NCI-H510A treated with DMSO at 0.1 percent for 48 hours (cell line): Measurements from ENCODE around the gene KIR2DL3.

ENCODE experiments used
- DNase-seq: peaks from one replicate; lab custom pipeline; 2025; lab: John Stamatoyannopoulos, UW

Gene KIR2DL3

DNA sequence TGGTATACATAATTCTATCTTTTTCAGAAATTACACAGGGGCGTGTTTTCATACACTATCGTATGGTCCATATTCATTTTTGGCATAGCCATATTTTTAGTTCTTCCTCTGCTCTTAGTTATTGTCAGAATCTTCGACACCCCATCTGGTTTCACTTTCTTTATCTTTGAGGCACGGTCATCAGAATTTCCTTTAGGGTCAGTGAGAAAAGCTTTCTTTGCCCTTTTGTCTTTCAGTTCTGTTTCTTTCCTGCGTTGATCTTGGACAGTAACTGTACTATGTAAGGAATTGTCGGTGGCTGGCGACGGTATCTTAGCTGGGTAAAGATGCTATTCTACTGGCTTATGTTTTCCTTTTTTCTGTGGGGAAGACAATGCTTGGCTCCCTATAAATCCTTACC is 54.5 kb downstream of the KIR2DL3 start:
- no peak for DNase-seq

DNA sequence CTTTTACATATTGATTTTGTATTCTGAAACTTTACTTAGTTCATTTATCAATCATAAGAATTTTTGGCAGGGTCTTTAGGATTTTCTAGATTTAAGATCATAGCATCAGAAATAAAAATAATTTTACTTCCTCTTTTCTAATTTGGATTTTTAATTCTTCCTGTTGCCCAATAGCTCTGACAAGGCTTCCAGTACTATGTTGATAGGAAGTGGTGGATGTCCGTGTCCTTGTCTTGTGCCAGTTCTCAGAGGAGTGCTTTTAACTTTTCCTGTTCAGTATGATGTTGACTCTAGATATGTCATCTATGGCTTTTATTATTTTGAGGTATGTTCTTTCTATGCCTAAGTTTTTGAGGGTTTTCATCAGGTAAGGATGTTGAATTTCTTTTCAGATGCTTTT is 57.4 kb downstream of the KIR2DL3 start:
- DNase-seq, result no peak
